CD14-positive monocyte (primary cell): ENCODE data around the gene PRR16. TPM values are rescaled to one million over a fixed set of nuclear protein-coding genes. Genes with fewer than 3 reads are reported as not detected.

ENCODE experiments used
- DNase-seq, 3 donors: peaks; one replicate each; pipeline ENCODE4 v3.0.0-alpha.2; 2011 to 2022
- H2AFZ ChIP-seq: 2 replicates; pipeline ENCODE4 v1.6.0; 2012; ENCODE audit warnings: mild to moderate bottlenecking, low read depth, low read length, inconsistent platforms; ENCODE audit not compliant: insufficient read depth, poor library complexity, severe bottlenecking
- H3K27ac ChIP-seq, 2 donors: 1 replicate in 1 of 2; 2 replicates in 1 of 2; pipeline ENCODE4 v1.5.1; 2012 to 2013; ENCODE audit warnings: low read length in 2 of 2, control low read depth in 1 of 2, inconsistent platforms in 1 of 2, low read depth in 1 of 2, mild to moderate bottlenecking in 1 of 2
- H3K27me3 ChIP-seq, 2 donors: one replicate each; pipeline versions ENCODE4 v1.6.0 to v1.6.1; 2011 to 2013; ENCODE audit warnings: low read length in 2 of 2; ENCODE audit not compliant: control insufficient read depth in 2 of 2, insufficient read depth in 2 of 2
- H3K36me3 ChIP-seq, 2 donors: replicated peaks in 1 of 2; 1 replicate in 1 of 2; 2 replicates in 1 of 2; pipeline versions ENCODE4 v1.5.1 to v1.6.1; 2012 to 2013; ENCODE audit warnings: low read length in 2 of 2, control low read depth in 1 of 2, inconsistent platforms in 1 of 2, mild to moderate bottlenecking in 1 of 2; ENCODE audit not compliant: insufficient read depth in 2 of 2, control insufficient read depth in 1 of 2
- H3K4me1 ChIP-seq, 2 donors: 1 replicate in 1 of 2; 2 replicates in 1 of 2; pipeline versions ENCODE4 v1.5.1 to v1.6.1; 2012 to 2013; ENCODE audit warnings: low read length in 2 of 2, control low read depth in 1 of 2, inconsistent platforms in 1 of 2, mild to moderate bottlenecking in 1 of 2, moderate library complexity in 1 of 2; ENCODE audit not compliant: insufficient read depth in 2 of 2, control insufficient read depth in 1 of 2
- H3K4me2 ChIP-seq: replicated peaks from 2 replicates; pipeline ENCODE3; 2012; ENCODE audit warnings: low read length, moderate library complexity, mild to moderate bottlenecking; ENCODE audit not compliant: poor library complexity, severe bottlenecking; ENCODE audit errors: extremely low read depth
- H3K4me3 ChIP-seq, 3 experiments: fragments of 200-600 bp in 1 of 3; sonication (generic) in 1 of 3; replicated peaks in 1 of 3; 1 replicate in 2 of 3; 2 replicates in 1 of 3; pipeline ENCODE4 v1.5.1; 2011 to 2013; ENCODE audit warnings: low read length in 3 of 3, mild to moderate bottlenecking in 3 of 3, control low read depth in 2 of 3, low read depth in 2 of 3, inconsistent platforms in 1 of 3, moderate library complexity in 1 of 3
- H3K79me2 ChIP-seq: 2 replicates; pipeline ENCODE4 v1.6.0; 2012; ENCODE audit warnings: mild to moderate bottlenecking, control low read depth, inconsistent platforms, low read length, moderate library complexity; ENCODE audit not compliant: insufficient read depth
- H3K9ac ChIP-seq: 2 replicates; pipeline ENCODE4 v1.6.0; 2017; ENCODE audit warnings: low read length, mild to moderate bottlenecking; ENCODE audit not compliant: insufficient read depth, poor library complexity, severe bottlenecking
- H3K9me3 ChIP-seq, 2 donors: replicated peaks in 1 of 2; 1 replicate in 1 of 2; 2 replicates in 1 of 2; pipeline versions ENCODE4 v1.5.1 to v1.6.1; 2012 to 2013; ENCODE audit warnings: low read length in 2 of 2, control low read depth in 1 of 2; ENCODE audit not compliant: control insufficient read depth in 1 of 2, insufficient read depth in 1 of 2
- H4K20me1 ChIP-seq: 2 replicates; pipeline ENCODE4 v1.6.0; 2012; ENCODE audit warnings: mild to moderate bottlenecking, low read length, control low read depth, moderate library complexity; ENCODE audit not compliant: insufficient read depth
- H3K27ac Mint-ChIP-seq, 7 donors: one replicate each; pipeline ENCODE4 v1.8.0; 2020; ENCODE audit warnings: mild to moderate bottlenecking in 7 of 7, mixed read lengths in 7 of 7, moderate library complexity in 6 of 7, inconsistent platforms in 2 of 7
- H3K27me3 Mint-ChIP-seq, 3 donors: one replicate each; pipeline ENCODE4 v1.8.0; 2021 to 2022; ENCODE audit warnings: low read depth in 3 of 3, mild to moderate bottlenecking in 3 of 3, mixed read lengths in 3 of 3, moderate library complexity in 3 of 3, inconsistent platforms in 1 of 3
- H3K36me3 Mint-ChIP-seq, 2 donors: one replicate each; pipeline ENCODE4 v1.8.0; 2020; ENCODE audit warnings: mixed read lengths in 2 of 2, inconsistent platforms in 1 of 2, mild to moderate bottlenecking in 1 of 2
- H3K4me1 Mint-ChIP-seq: one replicate; pipeline ENCODE4 v1.8.0; 2020; ENCODE audit warnings: mild to moderate bottlenecking, mixed read lengths
- H3K4me3 Mint-ChIP-seq, 2 donors: one replicate each; pipeline ENCODE4 v1.8.0; 2020; ENCODE audit warnings: mild to moderate bottlenecking in 2 of 2, mixed read lengths in 2 of 2, moderate library complexity in 1 of 2
- H3K9me3 Mint-ChIP-seq, 7 donors: one replicate each; pipeline ENCODE4 v1.8.0; 2020 to 2022; ENCODE audit warnings: mixed read lengths in 7 of 7, mild to moderate bottlenecking in 6 of 7, moderate library complexity in 6 of 7, inconsistent platforms in 2 of 7
- WGBS: methylation state at CpG from one replicate; pipeline ENCODE4 v1.1.5; 2013; ENCODE audit warnings: missing lambda C conversion rate; ENCODE audit not compliant: insufficient coverage; 5-methylcytosine and 5-hydroxymethylcytosine counted together
- intact Hi-C, 2 donors: fragments of 100-400 bp; cut with micrococcal nuclease; formaldehyde crosslinking; loops; one replicate each; pipeline versions ENCODE4 v1.15.0 to v1.15.1; 2023
- polyA plus RNA-seq, 3 donors: library from polyadenylated mRNA; depleted of rRNA in 1 of 3; unstranded in 2 of 3; stranded (reverse) in 1 of 3; fragments of 300-500 nt in 2 of 3; fragments of >200 nt in 1 of 3; fragmentation: Illumina TruSeq in 2 of 3; gene quantifications; 1 replicate in 2 of 3; 2 replicates in 1 of 3; pipeline ENCODE4 v1.2.3, GENCODE V29; 2012 to 2021
- TF ChIP-seq, protein P1 (sequence below): fragments of 200-600 bp; IDR thresholded peaks from one replicate; pipeline ENCODE4 v1.8.0; 2022; ENCODE audit warnings: antibody characterized with exemption, mild to moderate bottlenecking

Gene PRR16
- polyA plus RNA-seq, 3 donors = 0.14 to 0.74 (median 0.56) TPM

DNA sequence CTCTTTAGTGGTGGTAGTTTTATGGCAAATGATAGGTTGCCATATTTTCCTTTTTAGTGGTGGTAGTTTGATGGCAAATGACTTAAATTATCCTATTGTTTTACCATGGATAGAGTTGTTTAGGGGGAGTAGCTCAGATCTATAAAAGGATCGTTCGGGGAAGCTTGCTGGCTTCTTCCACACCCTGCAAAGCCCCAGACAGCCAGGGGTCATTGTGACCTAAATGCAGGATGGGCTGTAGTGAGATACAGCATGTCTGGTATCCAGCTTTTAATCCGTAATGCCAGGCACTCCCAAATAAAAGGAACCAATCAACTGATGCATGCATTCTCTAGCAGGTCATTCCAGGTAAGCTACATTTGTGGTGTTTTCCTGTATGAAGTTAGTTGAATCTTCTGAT is 67.1 kb downstream of the PRR16 start:
- Histone ChIP-seq H3K9me3 (no peaks in the 10 kb centered on the region), H3K4me2 (no peak overlapping the region), H3K4me3 (no peak overlapping the region), H2AFZ (no peak overlapping the region), H3K79me2 (no peaks in the 10 kb centered on the region), H3K27ac (no peak overlapping the region), H3K4me1 (no peaks in the 10 kb centered on the region), H4K20me1 (no peaks in the 10 kb centered on the region), H3K36me3 (no peaks in the 10 kb centered on the region), H3K9ac (no peak overlapping the region), H3K27me3 (no peaks in the 10 kb centered on the region)
- no peaks in the 10 kb centered on the region for H3K9me3 Mint-ChIP-seq
- WGBS = no CpG with 5 or more reads among the region's 3 CpGs
- H3K27me3 Mint-ChIP-seq = peaks cover 0 to 3% (median 1%) of the 10 kb centered on the region in 3 donors
- TF ChIP-seq, protein P1, sequence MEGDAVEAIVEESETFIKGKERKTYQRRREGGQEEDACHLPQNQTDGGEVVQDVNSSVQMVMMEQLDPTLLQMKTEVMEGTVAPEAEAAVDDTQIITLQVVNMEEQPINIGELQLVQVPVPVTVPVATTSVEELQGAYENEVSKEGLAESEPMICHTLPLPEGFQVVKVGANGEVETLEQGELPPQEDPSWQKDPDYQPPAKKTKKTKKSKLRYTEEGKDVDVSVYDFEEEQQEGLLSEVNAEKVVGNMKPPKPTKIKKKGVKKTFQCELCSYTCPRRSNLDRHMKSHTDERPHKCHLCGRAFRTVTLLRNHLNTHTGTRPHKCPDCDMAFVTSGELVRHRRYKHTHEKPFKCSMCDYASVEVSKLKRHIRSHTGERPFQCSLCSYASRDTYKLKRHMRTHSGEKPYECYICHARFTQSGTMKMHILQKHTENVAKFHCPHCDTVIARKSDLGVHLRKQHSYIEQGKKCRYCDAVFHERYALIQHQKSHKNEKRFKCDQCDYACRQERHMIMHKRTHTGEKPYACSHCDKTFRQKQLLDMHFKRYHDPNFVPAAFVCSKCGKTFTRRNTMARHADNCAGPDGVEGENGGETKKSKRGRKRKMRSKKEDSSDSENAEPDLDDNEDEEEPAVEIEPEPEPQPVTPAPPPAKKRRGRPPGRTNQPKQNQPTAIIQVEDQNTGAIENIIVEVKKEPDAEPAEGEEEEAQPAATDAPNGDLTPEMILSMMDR = no peak
- no peak for DNase-seq
- intact Hi-C loops = no loop called here
- no peaks in the 10 kb centered on the region for H3K36me3 Mint-ChIP-seq
- no peak overlapping the region for H3K27ac Mint-ChIP-seq
- H3K4me1 Mint-ChIP-seq = no peaks in the 10 kb centered on the region
- no peak overlapping the region for H3K4me3 Mint-ChIP-seq

DNA sequence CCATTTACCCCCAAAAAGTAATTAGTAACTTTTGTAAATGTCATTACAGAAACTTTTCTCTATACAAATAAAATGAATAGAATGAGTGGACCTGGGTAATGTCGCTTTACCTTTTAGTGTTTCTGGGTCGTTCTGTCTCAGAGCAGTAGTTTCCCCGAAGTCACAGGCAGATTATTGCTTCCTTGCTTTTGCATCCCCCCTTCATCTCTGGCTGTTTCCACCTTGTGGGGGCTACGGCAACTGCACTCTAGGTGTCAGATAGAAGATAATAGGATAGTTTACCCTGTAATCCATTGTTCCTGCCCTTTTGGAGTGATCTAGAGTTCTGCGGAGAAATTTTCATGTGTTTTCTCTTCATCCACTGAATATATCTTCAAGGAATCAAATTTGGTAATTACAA is 68.7 kb downstream of the PRR16 start:
- peaks cover 0 to 3% (median 1%) of the 10 kb centered on the region in 3 donors for H3K27me3 Mint-ChIP-seq
- no CpG with 5 or more reads among the region's 5 CpGs for WGBS
- Histone ChIP-seq H3K9ac (no peak overlapping the region), H2AFZ (no peak overlapping the region), H3K27me3 (no peaks in the 10 kb centered on the region), H3K4me3 (no peak overlapping the region), H3K4me1 (no peaks in the 10 kb centered on the region), H3K36me3 (no peaks in the 10 kb centered on the region), H3K9me3 (no peaks in the 10 kb centered on the region), H3K27ac (no peak overlapping the region), H3K4me2 (no peak overlapping the region), H4K20me1 (no peaks in the 10 kb centered on the region), H3K79me2 (no peaks in the 10 kb centered on the region)
- H3K27ac Mint-ChIP-seq = no peak overlapping the region
- H3K36me3 Mint-ChIP-seq = no peaks in the 10 kb centered on the region
- no peak overlapping the region for H3K4me3 Mint-ChIP-seq
- intact Hi-C loops = no loop called here
- DNase-seq = no peak
- no peaks in the 10 kb centered on the region for H3K4me1 Mint-ChIP-seq
- H3K9me3 Mint-ChIP-seq = peaks cover 0 to 3% (median 0%) of the 10 kb centered on the region in 7 donors
- TF ChIP-seq, protein P1 = no peak
